ENCODE data around the gene MAPK8. TPM values are rescaled to one million over a fixed set of nuclear protein-coding genes. Genes with fewer than 3 reads are reported as not detected.
A peak's percentile ranks its signal among the peaks of the same experiment; 100 is the strongest.
"Not testable (repeated sequence)": the region's sequence is repeated elsewhere in the genome, so short reads cannot be mapped to it uniquely, and the experiment has no call there.

The MAPK8 gene
- polyA plus RNA-seq, 3 donors = 64.1 to 76.9 (median 74.8) TPM

DNA sequence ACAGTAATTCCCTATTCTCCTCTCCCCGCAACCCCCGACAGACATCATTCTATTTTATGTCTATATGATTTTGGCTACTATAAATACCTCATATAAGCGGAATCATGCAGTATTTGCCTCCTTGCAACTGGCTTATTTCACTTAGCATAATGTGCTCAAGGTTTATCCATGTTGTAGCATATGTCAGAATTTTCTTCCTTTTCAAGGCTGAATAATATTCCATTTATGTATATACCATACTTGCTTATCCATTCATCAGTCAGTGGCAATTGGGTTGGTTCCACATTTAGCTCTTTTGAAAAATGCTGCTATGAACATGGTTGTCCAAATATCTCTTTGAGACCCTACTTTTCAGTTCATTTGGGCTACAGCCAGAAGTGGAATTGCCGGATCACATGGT, 106.5 kb downstream of the MAPK8 start:
- DNase-seq = no peak

DNA sequence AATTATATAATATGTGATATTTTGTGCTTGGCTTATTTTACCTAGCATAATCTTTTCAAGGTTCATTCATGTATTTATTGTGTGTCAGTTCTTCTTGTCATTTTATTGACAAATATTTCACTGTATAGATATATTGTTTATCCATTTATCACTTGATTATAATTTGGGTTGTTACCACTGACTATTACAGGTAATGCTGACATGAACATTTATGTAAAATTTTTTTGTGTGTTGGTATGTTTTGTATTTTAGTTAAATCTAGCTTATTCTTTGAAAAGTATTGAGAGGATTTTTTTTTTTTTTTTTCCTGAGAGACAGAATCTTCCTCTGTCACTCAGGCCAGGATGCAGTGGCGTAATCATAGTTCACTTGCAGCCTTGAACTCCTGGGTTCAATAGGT, 107.7 kb downstream of the MAPK8 start:
- no peak for DNase-seq

DNA sequence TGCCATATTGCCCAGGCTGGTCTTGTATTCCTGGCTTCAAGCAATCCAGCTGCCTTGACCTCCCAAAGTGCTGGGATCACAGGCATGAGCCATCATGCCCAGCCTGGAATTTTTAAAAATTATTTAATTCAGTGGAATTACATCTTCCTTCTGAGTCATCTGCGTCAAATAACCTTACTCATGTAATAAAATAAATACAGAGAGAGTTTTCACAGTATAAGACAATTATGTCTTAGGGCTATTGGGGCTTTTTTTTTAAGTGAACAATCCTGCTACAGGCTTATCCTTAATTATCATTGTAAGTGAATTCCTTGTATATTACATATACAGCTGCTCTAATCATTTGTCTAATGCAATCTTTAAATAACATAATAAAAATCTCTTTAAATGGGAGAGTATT, 108.3 kb downstream of the MAPK8 start:
- no peak for DNase-seq

DNA sequence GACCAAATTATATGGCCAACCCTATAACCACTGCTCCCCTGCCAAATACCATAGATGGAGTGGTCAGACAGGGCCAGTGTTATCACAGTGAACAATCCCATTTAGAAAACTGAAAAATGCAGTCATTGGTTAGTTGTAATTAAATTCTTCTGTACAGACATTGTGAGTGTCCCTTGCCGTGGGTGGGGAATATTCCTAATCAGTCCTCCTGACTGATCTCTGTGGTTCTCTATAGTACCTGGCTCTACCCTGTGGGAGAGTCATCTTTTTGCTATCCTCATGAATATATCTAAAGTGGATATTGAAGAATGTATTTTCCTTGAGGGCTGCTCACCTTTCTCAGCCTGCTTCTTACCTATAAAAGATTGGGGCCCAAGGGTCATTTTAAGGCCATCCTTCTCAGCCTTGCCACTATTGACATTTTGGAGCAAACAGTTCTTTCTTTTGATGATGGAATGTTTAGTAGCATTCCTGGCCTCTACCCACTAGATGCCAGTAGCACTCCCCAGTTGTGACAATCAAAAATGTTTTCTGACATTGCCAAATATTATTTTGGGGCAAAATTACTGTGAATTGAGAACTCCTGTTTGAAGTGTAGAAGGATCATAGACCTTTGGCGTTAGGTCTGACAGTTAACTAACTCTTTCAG, 110.2 kb downstream of the MAPK8 start:
- no peak for DNase-seq

DNA sequence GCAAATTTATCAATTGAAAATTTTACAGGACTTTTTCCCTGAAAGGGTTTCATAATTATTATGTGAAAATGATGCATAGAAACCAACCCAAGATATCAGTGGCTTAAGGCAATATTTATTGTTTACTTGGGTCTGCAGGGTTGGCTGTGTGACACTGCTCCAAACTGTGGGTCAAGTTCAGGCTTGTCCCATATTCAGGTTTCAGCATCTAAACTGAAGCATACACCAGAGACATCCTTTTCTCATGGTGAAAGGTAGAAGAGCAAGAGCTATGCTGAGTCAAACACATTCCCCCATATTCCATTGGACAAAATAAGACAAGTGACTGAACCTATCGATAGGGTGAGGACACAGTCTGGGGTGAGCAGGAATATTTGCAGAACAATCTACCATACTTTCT, 110.9 kb downstream of the MAPK8 start:
- no peak for DNase-seq

DNA sequence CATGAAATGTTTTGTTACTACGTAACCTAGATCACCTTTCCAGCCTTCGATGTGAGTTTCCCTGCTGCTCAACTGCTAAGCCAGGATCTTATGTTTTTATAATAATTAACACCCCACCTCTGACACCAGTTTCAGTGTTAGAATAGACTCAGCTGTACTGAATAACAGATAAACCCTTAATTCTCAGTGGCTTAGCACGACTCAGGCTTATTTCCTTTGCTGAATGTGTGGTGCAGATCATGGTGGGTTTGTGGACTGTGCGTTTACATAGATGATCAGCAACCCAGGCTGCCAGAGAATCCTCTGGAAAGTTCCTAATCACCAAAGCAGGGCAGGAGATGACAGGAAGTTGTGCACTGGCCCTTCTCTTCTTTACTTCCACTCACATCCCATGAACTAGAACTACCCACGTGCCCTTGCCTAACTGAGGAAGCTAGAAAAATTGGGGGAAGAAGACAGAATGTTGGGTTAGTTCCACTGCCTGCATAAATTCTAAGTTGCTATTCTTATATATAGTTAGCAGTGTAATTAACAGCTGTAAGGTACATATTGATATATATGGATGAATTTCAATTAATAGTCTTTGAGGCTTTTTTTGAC, 111.8 kb downstream of the MAPK8 start:
- no peak for DNase-seq

DNA sequence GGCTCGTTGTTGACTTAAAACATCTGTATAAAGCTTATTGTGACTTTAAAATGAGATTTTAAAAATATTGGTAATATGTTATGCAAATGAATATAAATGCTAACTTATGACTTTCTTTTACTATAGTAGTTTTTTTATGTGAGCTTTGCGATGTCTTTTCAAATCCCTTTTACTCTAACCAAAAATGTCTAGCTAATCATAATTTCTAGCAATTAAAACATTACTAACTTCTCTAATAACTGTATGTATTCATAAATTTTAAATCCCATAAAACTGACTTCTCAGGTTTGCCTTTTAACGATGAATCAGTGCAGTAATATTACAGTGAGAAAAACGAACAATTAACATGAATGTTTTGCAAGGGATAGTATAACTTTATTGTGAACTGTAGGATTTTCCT, 113.2 kb downstream of the MAPK8 start:
- no peak for DNase-seq

DNA sequence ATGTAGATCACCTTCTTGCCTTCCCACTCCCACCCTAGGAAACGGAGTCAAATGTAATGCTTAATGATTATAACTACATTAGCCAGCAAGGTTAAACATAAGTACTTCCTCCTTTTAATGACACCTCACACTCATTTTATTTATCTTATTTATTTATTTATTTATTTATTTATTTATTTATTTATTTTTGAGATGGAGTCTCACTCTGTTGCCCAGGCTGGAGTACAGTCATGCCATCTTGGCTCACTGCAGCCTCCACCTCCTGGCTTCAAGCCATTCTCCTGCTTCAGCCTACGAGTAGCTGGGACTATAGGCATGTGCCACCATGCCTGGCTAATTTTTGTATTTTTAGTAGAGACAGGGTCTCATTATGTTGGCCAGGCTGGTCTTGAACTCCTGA, 115.4 kb downstream of the MAPK8 start:
- DNase-seq = not testable (repeated sequence)

DNA sequence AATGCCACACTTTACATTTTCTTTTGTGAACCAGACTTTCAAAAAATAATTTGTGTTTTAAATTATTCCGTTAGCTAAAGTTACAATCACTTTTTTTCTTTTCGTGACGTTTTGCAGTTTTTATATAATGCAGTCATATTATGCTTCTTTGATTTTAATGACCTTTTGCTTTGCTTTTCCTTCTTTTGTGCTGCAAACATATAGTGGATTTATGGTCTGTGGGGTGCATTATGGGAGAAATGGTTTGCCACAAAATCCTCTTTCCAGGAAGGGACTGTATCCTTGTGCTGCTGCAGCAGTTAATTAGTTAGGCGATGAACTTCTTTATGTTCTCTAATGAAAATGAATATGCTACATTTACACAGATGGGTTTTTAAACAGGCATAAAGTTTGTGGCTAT, 117.4 kb downstream of the MAPK8 start:
- peak; percentile 36 for DNase-seq

DNA sequence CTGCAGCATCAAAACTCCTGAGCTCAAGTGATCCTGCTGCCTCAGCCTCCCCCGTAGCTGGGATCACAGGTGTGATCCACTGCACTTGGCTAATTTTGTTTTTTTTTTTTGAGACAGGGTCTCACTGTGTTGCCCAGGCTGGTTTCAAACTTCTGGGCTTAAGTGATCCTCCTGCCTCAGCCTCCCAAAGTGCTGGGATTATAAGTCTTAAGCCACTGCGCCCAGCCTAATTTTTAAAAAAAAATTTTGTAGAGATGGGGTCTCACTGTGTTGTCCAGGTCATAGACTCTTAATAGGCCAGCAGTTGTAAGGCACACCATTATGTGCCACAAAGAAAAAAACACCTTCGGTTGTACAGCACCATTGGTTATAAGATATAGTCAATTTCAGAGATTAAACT, 122.4 kb downstream of the MAPK8 start:
- DNase-seq = no peak

DNA sequence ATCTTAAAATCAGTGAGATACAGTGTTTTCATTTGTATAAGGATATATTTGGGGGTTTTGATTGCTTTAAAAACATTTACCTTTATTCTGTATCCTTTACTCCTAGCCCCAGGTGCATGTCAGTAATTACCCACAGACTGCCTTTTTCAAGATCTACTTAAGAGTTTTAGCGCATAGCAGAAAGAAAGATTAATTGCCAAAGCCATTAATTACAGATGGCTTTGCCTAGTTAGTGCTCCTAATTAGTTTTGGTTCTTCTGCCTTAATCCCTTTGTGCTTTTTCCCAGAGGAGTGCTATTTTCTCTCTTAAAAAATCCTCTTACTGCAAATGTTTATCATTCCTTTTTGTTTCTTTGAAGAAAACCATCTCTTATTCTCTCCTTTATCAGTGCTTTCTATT, 122.8 kb downstream of the MAPK8 start:
- no peak for DNase-seq

DNA sequence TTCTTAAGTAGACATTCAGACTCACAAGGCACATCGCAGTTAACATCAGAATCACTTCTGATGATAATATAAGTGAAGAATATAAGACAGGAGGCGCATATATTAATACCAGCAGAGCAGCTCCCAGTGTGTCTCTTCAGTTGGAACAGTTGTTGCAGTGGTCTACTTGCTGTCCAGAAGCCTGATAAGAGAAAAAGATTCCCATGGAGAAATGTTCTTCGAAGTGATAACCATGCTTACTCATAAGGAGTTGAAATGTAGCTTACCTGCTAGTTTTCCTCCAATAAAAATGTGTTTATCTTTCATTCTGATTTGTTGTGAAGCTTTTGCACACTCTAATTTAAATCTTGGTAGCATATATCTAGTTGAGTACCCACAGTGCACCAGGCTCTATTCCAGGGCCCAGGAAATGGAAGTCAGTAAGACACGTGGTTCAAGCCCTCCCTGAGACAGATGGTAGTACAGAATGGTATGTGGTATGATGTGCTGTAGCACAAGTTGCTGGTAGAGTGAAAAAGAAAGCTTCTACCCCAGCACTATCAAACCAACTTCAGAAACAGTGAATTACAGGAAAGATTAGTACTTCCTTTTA, 124.0 kb downstream of the MAPK8 start:
- no peak for DNase-seq

DNA sequence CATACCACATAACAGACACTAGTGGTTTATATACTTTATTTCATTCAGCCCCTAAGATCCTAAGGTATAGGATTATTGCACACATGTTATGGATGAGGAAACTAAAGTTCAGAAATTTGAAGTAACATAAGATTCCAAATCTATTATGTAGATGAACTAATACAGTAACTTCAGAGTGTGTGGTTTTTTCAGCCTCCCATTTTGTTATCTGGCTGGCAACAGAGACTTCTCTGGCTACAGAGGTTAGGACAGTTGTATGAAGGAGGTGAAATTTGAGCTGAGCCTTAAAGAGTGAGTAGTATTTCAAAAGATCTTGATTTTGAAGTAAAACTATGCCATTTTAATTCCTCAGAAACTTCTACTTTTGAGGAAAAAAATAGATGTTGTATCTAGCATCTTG, 125.4 kb downstream of the MAPK8 start:
- no peak for DNase-seq

DNA sequence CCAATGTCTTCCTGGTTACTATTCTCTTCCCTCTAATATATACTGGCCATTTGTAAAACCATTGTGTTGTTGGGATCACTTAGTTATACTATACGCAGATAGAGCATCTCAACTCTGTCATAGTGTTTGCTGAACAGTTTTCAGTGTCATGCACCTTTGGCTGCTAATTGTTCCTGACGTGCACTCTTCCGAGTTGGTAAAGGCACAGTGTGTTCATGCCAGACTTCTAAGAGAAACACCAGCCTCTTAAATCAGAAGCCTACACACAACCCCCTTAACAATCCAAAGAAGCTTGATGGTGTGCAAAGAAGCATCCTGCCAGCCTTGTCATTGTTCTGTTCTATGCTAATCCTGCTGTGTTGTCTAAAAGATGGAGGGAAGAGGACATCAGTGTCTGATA, 131.1 kb downstream of the MAPK8 start:
- DNase-seq = no peak

DNA sequence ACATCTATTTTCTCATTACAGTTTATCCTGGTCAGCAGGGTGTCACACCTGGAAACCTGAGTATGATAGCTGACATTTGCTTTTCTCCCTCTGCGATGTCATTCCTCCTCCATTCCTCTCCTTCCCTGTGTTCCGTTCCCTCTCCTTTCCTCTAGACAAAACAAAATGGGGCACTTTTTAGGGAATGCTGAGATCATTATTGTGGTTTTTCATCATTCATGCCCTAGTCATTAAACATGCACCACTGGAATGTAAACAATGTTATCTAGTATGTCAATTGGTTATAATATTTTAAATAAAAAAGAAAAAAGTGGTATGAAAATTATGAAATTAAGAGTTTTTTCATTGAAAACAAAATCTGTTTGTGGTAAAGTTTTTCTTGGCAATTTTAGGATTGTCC, 132.6 kb downstream of the MAPK8 start:
- no peak for DNase-seq

DNA sequence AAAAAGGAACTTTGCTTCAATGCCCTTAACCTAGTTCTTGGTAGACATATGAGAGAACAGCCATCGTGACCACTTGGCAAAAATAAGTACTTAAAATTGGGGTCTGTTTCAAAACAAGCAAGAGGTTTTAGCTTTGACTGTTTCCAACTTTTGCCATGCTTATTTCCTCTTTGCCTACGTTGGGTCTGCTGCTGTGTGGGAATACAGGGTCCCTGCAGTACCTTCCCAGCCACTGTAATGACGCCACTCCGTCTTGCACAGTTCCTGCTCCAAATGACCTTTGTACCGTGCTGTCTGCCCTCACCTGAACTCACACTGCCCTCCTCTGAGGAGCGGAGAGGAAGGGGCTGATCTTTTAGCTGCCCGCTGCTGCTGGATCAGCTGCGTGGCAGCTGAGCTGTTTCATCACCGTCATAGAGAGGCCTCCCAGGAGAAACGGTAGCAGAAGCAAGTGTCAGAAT, 133.1 kb downstream of the MAPK8 start:
- peak; percentile 34 for DNase-seq

DNA sequence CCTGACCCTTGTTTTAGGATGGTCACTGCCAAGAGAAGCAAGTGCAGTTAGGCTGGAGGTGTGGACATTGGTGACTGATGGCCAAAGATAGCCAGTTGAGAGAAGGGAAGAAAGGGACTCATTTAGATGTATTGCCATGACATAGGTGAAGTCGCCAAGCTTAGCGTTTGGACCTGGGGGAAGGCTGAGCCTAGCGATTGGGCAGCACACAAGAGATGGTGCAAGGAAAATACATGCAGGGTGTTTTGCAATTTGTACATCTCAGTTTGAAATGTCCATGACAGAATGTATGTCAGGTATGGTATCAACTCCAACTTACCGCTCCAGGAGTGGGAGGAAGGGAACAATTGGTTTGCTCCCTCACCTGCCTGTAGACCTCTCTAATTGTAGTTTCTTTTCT, 134.3 kb downstream of the MAPK8 start:
- no peak for DNase-seq

DNA sequence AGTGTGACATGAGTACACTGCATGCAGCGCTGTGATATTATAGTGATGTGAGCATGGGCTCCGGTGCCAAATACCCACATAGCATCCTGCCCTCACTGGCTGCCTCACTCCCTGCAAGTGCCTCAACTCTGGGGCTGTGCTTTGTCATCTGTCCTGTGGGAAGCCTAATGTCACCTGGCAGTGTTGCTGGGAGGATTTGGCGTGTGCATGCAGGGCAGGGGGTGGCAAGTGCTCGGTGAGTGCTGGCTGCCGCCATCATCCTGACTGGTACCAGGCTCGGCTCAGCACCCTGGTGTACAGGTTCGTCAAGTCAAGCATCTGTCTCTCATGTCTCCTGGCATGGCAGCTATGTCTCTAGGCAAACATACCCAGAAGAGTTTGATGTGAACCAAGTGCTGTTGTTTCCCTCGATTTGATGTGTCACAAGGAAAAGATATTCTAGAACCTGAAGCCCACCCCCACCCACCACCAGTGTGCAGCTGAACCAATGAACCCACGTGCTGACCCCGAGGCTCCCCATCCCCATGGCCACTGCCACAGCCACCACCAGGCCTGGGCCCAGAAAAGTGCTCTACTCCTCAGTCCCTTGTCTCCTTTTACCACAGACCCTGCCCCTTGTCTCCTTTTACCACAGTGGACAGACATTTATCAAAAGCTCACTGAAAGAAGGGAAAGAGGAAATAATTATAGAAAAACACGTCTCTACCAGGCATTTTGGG, 135.8 kb downstream of the MAPK8 start:
- no peak for DNase-seq

DNA sequence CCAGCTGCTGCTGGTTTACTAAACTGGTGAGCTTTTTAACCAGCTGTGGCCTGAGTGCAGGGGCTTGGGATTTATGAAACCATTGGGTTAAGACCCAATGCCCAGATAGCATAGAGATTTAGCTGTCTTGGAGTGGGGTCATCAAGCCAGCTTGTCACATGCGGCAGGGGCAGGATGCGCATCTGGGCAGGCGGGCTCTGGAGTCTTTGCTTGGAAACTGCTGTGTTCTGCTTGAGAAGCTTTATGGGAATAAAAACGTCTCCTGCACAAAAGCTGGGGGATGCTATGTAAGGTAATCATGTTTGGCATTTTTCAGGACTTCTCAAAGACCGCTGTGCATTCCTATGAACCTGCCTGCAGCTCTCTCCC, 136.3 kb downstream of the MAPK8 start:
- no peak for DNase-seq

DNA sequence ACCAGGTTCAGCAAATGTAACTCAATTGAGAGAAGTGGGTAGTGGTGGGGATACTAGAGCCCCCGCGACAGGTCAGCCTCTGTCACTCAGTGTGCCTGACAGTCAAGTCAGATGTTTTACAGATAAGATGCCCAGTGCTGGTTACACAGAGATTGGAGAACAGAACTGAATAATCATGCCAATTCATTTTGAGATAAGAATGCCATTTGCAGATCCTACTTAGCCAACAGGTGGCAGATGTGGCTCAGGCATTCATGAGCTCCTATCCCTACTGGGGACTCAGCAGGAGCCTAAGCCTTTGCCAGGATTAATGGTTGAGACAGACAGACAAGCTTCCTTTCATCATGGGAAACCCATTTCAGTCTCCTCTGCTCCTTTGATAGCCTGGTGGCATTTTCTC, 137.8 kb downstream of the MAPK8 start:
- DNase-seq = no peak

DNA sequence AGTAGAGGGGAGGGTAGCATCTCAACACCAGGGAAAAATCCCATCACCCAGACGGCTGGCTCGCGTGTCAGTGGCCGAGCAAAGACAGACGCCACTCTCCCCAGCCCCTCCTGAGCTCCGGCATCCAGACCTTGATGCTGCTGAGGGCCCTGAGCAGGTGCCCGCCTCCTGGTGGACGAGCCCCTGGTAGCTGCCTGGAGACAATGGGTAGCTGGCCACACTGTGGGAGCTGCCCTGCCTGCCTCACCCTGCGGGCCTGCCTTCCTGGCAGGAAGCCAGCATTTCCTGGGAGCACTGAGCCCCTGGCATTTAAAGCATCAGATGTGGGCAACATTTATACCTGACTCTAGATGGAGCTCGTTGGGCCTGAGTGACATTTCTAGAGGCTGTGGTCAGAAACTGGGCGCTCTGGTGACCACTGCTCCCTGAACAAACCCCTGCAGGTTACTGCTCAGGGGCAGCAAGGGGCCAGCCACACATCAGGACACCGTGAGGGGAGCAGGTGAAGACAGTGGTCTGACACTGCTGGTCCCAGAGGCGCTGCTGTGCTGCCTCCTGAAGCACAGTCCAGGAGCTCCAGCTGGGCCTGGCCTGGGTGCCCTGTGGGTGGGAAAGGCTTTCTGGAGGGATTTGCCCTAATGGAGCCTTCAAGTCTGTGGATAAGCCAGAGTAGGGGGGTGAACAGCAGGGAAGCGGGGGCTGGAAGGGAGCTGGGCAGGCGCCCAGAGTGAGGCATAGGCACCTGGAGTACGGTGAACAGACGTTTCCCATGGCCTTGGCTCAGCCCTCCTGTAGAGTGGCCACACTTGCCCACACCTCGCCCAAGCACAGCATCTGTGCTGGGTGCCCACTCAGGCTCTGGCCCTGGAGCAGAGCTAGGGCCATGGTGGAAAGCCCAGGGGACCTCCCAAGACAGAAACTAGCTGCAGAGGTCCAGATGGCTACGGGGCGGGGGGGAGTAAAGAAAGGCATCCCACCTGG, 138.7 kb downstream of the MAPK8 start:
- DNase-seq = no peak

DNA sequence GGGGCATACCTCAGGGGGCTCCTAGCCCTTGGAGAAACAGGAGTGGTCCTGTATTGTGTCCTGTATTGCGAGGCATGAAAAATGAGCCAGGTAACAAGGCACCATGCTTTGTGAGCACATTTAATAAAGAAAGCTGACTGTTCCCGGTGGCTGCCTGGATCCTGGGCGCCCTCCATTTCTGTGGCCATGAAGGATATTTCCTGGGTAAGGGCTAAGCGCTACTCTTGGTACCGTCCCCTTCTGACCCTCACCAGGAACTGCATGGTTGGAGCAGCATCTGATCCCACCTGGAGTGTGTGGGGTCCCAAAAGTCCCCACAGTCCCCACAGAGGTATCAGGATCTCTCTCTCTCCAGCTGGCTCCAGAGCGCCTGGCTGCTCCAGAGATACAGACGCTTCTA, 139.5 kb downstream of the MAPK8 start:
- no peak for DNase-seq

All from renal pelvis (tissue), 4 donors.